Fibroblast of lung (primary cell): ENCODE results near the gene EIF1AD. TPM values are rescaled to one million over a fixed set of nuclear protein-coding genes. Genes with fewer than 3 reads are reported as not detected.

Source experiments
- DNase-seq, 2 donors: peaks; one replicate each; pipeline versions ENCODE4 v3.0.0 to v3.0.0-alpha.2; 2010; ENCODE audit warnings: low read depth in 2 of 2
- H2AFZ ChIP-seq: 2 replicates; pipeline ENCODE4 v1.5.1; 2012; ENCODE audit warnings: low read length, control low read depth, inconsistent platforms
- H3K27ac ChIP-seq: 2 replicates; pipeline ENCODE4 v1.5.1; 2011; ENCODE audit warnings: low read length, control low read depth; ENCODE audit not compliant: insufficient read depth
- H3K27me3 ChIP-seq: 2 replicates; pipeline ENCODE4 v1.5.1; 2011; ENCODE audit warnings: mild to moderate bottlenecking, low read length; ENCODE audit not compliant: control insufficient read depth, insufficient read depth
- H3K36me3 ChIP-seq: 2 replicates; pipeline ENCODE4 v1.5.1; 2011; ENCODE audit warnings: low read length; ENCODE audit not compliant: control insufficient read depth, insufficient read depth
- H3K4me1 ChIP-seq: 2 replicates; pipeline ENCODE4 v1.5.1; 2011; ENCODE audit warnings: low read length; ENCODE audit not compliant: control insufficient read depth, insufficient read depth; ENCODE audit errors: extremely low read depth
- H3K4me2 ChIP-seq: 2 replicates; pipeline ENCODE4 v1.5.1; 2011; ENCODE audit warnings: low read length, control low read depth; ENCODE audit not compliant: insufficient read depth; ENCODE audit errors: extremely low read depth
- H3K4me3 ChIP-seq, 4 experiments: fragments of 200-600 bp in 1 of 4; sonication (generic) in 1 of 4; replicated peaks in 1 of 4; 2 replicates each; pipeline ENCODE4 v1.5.1; 2011 to 2016; ENCODE audit warnings: low read length in 4 of 4, low read depth in 3 of 4, mild to moderate bottlenecking in 3 of 4, control low read depth in 2 of 4, inconsistent platforms in 1 of 4, mixed read lengths in 1 of 4; ENCODE audit not compliant: insufficient read depth in 1 of 4; ENCODE audit errors: control extremely low read depth in 1 of 4
- H3K79me2 ChIP-seq: 2 replicates; pipeline ENCODE4 v1.5.1; 2012; ENCODE audit warnings: mild to moderate bottlenecking, low read length, inconsistent platforms; ENCODE audit not compliant: control insufficient read depth, insufficient read depth
- H3K9ac ChIP-seq: 2 replicates; pipeline ENCODE4 v1.5.1; 2011; ENCODE audit warnings: mild to moderate bottlenecking, low read length, control low read depth; ENCODE audit not compliant: insufficient read depth
- H3K9me3 ChIP-seq: 2 replicates; pipeline ENCODE4 v1.5.1; 2012; ENCODE audit warnings: low read depth, low read length; ENCODE audit not compliant: control insufficient read depth, insufficient read depth
- H4K20me1 ChIP-seq: 2 replicates; pipeline ENCODE4 v1.5.1; 2011; ENCODE audit warnings: low read length; ENCODE audit not compliant: control insufficient read depth, insufficient read depth; ENCODE audit errors: extremely low read depth
- CTCF ChIP-seq, 2 donors: IDR thresholded peaks in 1 of 2; conservative IDR thresholded peaks in 1 of 2; 1 replicate in 1 of 2; 2 replicates in 1 of 2; pipeline ENCODE4 v1.5.1; 2011 to 2012; ENCODE audit warnings: low read length in 2 of 2, control low read depth in 1 of 2, inconsistent platforms in 1 of 2, low read depth in 1 of 2, mild to moderate bottlenecking in 1 of 2
- EZH2 ChIP-seq: IDR thresholded peaks from 2 replicates; pipeline ENCODE4 v1.5.1; 2012; ENCODE audit warnings: low read length, control low read depth, mild to moderate bottlenecking; ENCODE audit errors: missing control alignments
- polyA plus RNA-seq, 2 donors: library from polyadenylated mRNA; depleted of rRNA in 1 of 2; stranded (reverse) in 1 of 2; unstranded in 1 of 2; fragments of >200 nt; gene quantifications; 2 replicates each; pipeline ENCODE4 v1.2.1, GENCODE V29; 2011 to 2012; ENCODE audit warnings: missing spikeins in 1 of 2
- total RNA-seq: library from RNA; depleted of rRNA; stranded (reverse); fragments of >200 nt; gene quantifications from 2 replicates; pipeline ENCODE4 v1.2.1, GENCODE V29; 2014

Gene EIF1AD
- total and polyA plus RNA-seq, 2 donors (not counting 1 experiment from before 2014, with no cell fraction given) = 23.5 to 26.2 TPM

- Histone ChIP-seq H3K27me3 (no peaks in the 10 kb centered on the region), H3K36me3 (peaks cover 17% of the 10 kb centered on the region), H3K27ac (peak overlapping the region; percentile 49), H3K9ac (peak overlapping the region; percentile 73), H4K20me1 (no peaks in the 10 kb centered on the region), H3K79me2 (peaks cover 38% of the 10 kb centered on the region), H3K4me3 (peak overlapping the region; percentile 64 to 100 (median 89)), H3K4me2 (peak overlapping the region; percentile 86), H2AFZ (no peak overlapping the region), H3K4me1 (peaks cover 2% of the 10 kb centered on the region), H3K9me3 (no peaks in the 10 kb centered on the region)
- DNase-seq = no peak
- TF ChIP-seq EZH2 = no peak
- no peak for TF ChIP-seq CTCF (conservative IDR thresholded peaks at IDR 0.05 in 1 of 2, IDR thresholded peaks at IDR 0.05 in 1 of 2; ENCODE audit: low read depth in 1 of 2, low read length in 2 of 2)
Measured at GRCh38 chr11:66003291-66003690, 1.3 kb upstream of the EIF1AD start.

- H3K27me3 ChIP-seq = no peaks in the 10 kb centered on the region
- peaks cover 2% of the 10 kb centered on the region for H3K4me1 ChIP-seq
- TF ChIP-seq CTCF (conservative IDR thresholded peaks at IDR 0.05 in 1 of 2, IDR thresholded peaks at IDR 0.05 in 1 of 2; ENCODE audit: low read depth in 1 of 2, low read length in 2 of 2) (peak; percentile 13 to 25), EZH2 (no peak)
- H4K20me1 ChIP-seq = no peaks in the 10 kb centered on the region
- peak overlapping the region; percentile 73 for H3K9ac ChIP-seq
- peak overlapping the region; percentile 64 to 100 (median 89) for H3K4me3 ChIP-seq
- no peaks in the 10 kb centered on the region for H3K9me3 ChIP-seq
- peak; percentile 37 to 51 for DNase-seq
- H3K4me2 ChIP-seq = peak overlapping the region; percentile 86
- H3K79me2 ChIP-seq = peaks cover 38% of the 10 kb centered on the region
- H2AFZ ChIP-seq = peak overlapping the region; percentile 84
- peaks cover 17% of the 10 kb centered on the region for H3K36me3 ChIP-seq
- H3K27ac ChIP-seq = peak overlapping the region; percentile 94
Measured at GRCh38 chr11:66002648-66003225, 780 bp upstream of the EIF1AD start.

- no peak for DNase-seq
- Histone ChIP-seq H3K27me3 (no peaks in the 10 kb centered on the region), H3K79me2 (peaks cover 23% of the 10 kb centered on the region), H3K4me3 (no peak overlapping the region), H4K20me1 (no peaks in the 10 kb centered on the region), H3K27ac (no peak overlapping the region), H3K36me3 (peaks cover 9% of the 10 kb centered on the region), H3K4me2 (no peak overlapping the region), H2AFZ (no peak overlapping the region), H3K9ac (no peak overlapping the region), H3K9me3 (no peaks in the 10 kb centered on the region), H3K4me1 (no peaks in the 10 kb centered on the region)
- TF ChIP-seq CTCF (conservative IDR thresholded peaks at IDR 0.05 in 1 of 2, IDR thresholded peaks at IDR 0.05 in 1 of 2; ENCODE audit: low read depth in 1 of 2, low read length in 2 of 2) (no peak), EZH2 (no peak)
Measured at GRCh38 chr11:65997286-65997685, 4.7 kb downstream of the EIF1AD start.
